CD4-positive, alpha-beta memory T cell (primary cell): ENCODE data around the gene SMIM5. TPM values are rescaled to one million over a fixed set of nuclear protein-coding genes. Genes with fewer than 3 reads are reported as not detected.

ENCODE experiments used
- CTCF ChIA-PET: fragments of 350-600 bp; sonication (Branson Sonifier 250); formaldehyde crosslinking; loops from one replicate; lab custom pipeline; 2021; ENCODE audit warnings: inconsistent platforms; ENCODE audit not compliant: partially characterized antibody; lab: Charles Lee
- POLR2A ChIA-PET: fragments of 350-600 bp; sonication (Branson Sonifier 250); formaldehyde crosslinking; loops from one replicate; lab custom pipeline; 2021; ENCODE audit not compliant: partially characterized antibody; lab: Charles Lee
- DNase-seq, 5 donors: peaks; one replicate each; pipeline versions ENCODE4 v3.0.0 to v3.0.0-alpha.2; 2020 to 2022; ENCODE audit warnings: mixed read lengths in 1 of 5
- H3K27ac ChIP-seq: one replicate; pipeline ENCODE4 v1.7.0; 2013; ENCODE audit warnings: low read depth, low read length
- H3K27me3 ChIP-seq: 2 replicates; pipeline ENCODE4 v1.7.0; 2013; ENCODE audit warnings: mild to moderate bottlenecking, low read length, moderate library complexity; ENCODE audit not compliant: insufficient read depth
- H3K36me3 ChIP-seq: 2 replicates; pipeline ENCODE4 v1.7.0; 2013; ENCODE audit warnings: mild to moderate bottlenecking, low read length, moderate library complexity; ENCODE audit not compliant: insufficient read depth
- H3K4me1 ChIP-seq: 2 replicates; pipeline ENCODE4 v1.7.0; 2013; ENCODE audit warnings: mild to moderate bottlenecking, low read length, moderate library complexity; ENCODE audit not compliant: insufficient read depth
- H3K4me3 ChIP-seq, 2 donors: one replicate each; pipeline ENCODE4 v1.7.0; 2013; ENCODE audit warnings: low read length in 2 of 2, mild to moderate bottlenecking in 1 of 2
- H3K9me3 ChIP-seq, 2 donors: one replicate each; pipeline ENCODE4 v1.7.0; 2013; ENCODE audit warnings: low read length in 2 of 2, control low read depth in 1 of 2; ENCODE audit not compliant: control insufficient read depth in 1 of 2
- H3K27ac Mint-ChIP-seq, 7 donors: one replicate each; pipeline ENCODE4 v1.8.0; 2020 to 2021; ENCODE audit warnings: mixed read lengths in 7 of 7, mild to moderate bottlenecking in 6 of 7, inconsistent platforms in 3 of 7, moderate library complexity in 3 of 7
- H3K27me3 Mint-ChIP-seq, 2 donors: one replicate each; pipeline ENCODE4 v1.8.0; 2020 to 2021; ENCODE audit warnings: mixed read lengths in 2 of 2
- H3K36me3 Mint-ChIP-seq, 2 donors: one replicate each; pipeline ENCODE4 v1.8.0; 2020 to 2021; ENCODE audit warnings: mixed read lengths in 2 of 2, inconsistent platforms in 1 of 2, mild to moderate bottlenecking in 1 of 2
- H3K4me1 Mint-ChIP-seq, 4 donors: one replicate each; pipeline ENCODE4 v1.8.0; 2020 to 2021; ENCODE audit warnings: mixed read lengths in 4 of 4, mild to moderate bottlenecking in 1 of 4
- H3K4me3 Mint-ChIP-seq, 8 donors: one replicate each; pipeline ENCODE4 v1.8.0; 2020 to 2021; ENCODE audit warnings: mixed read lengths in 8 of 8, mild to moderate bottlenecking in 7 of 8, moderate library complexity in 6 of 8, inconsistent platforms in 3 of 8
- H3K9me3 Mint-ChIP-seq, 8 donors: one replicate each; pipeline ENCODE4 v1.8.0; 2020 to 2021; ENCODE audit warnings: mixed read lengths in 8 of 8, mild to moderate bottlenecking in 5 of 8, inconsistent platforms in 3 of 8, moderate library complexity in 1 of 8
- intact Hi-C: fragments of 100-400 bp; cut with micrococcal nuclease; formaldehyde crosslinking; loops from one replicate; pipeline ENCODE4 v1.15.1; 2023
- polyA plus RNA-seq, 2 donors: library from polyadenylated mRNA; unstranded; fragments of 300-500 nt; fragmentation: Illumina TruSeq; gene quantifications; one replicate each; pipeline ENCODE4 v1.2.3, GENCODE V29; 2021
- total RNA-seq, 2 experiments: library from RNA; stranded (reverse); gene quantifications; one replicate each; pipeline ENCODE4 v1.2.3, GENCODE V29; 2021

Gene SMIM5, protein sequence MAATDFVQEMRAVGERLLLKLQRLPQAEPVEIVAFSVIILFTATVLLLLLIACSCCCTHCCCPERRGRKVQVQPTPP
- total RNA-seq (not detected), polyA plus RNA-seq (not detected)

DNA sequence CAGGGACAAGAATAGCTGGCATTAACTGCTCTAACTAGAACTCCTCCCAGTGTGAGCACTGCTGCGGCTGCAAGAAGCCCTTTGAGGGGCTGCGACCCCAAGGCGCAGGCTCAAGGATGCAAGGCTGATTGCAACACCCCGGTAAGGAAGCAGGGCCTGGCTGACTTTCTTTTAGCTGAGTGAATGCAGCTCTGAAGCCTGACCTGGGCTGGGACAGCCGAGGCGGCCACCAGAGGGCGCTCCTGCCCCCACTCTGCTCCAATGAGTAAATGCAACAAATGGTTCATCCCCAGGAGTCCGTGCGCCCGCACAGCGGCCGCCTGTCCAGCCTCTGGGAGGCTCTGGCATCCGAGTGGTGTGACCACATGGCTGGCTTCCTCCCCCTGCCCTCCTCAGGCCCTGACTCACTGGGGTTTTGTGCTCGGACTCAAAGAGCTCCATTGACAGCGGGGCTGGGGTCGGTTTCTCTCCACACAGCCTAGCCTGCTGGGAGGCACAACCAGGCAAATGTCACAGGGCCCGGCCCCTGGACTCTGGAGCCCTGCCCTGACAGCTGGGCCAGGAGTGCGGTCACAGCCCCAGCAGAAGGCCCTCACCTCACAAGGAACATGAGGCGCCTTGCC is at the start of gene SMIM5:
Gene SMIM5, plus strand, starts transcription at position 572 of the 623 bp plus-strand sequence. CDS start 6,768 bp downstream, outside the sequence.
- Histone ChIP-seq H3K27ac (no peak within 1 kb of the TSS), H3K9me3 (no peaks in the 10 kb centered on the region), H3K4me3 (no peak within 1 kb of the TSS), H3K36me3 (no peaks in the 10 kb centered on the region), H3K4me1 (peaks cover 13% of the 10 kb centered on the region), H3K27me3 (no peaks in the 10 kb centered on the region)
- H3K27ac Mint-ChIP-seq: peak within 1 kb of the TSS in 1 of 7 donors; percentile 18
- DNase-seq: peak; percentile 72 to 77 (median 75)
- peaks cover 2 to 13% (median 7%) of the 10 kb centered on the region in 4 donors for H3K4me1 Mint-ChIP-seq
- CTCF ChIA-PET: interaction anchor here (0.5 to 14.0 kb wide), 43 partner anchors 9 to 765 kb away, joined by 3 to 326 read pairs (median 4); partner anchors contain the start of genes RECQL5 and SAP30BP
- POLR2A ChIA-PET: interaction anchor here (0.8 to 1.5 kb wide), 6 partner anchors 9 to 211 kb away, joined by 3 to 7 read pairs (median 4); partner anchors contain the start of genes RECQL5 and UNC13D
- intact Hi-C loops: loop anchor here (1.0 kb wide), 2 partner anchors 117 to 207 kb away; no protein-coding TSS in a partner anchor
- peaks cover 0 to 4% of the 10 kb centered on the region in 2 donors for H3K36me3 Mint-ChIP-seq
- peak within 1 kb of the TSS in 1 of 8 donors; percentile 26 for H3K4me3 Mint-ChIP-seq
- no peaks in the 10 kb centered on the region for H3K27me3 Mint-ChIP-seq
- H3K9me3 Mint-ChIP-seq: no peaks in the 10 kb centered on the region

DNA sequence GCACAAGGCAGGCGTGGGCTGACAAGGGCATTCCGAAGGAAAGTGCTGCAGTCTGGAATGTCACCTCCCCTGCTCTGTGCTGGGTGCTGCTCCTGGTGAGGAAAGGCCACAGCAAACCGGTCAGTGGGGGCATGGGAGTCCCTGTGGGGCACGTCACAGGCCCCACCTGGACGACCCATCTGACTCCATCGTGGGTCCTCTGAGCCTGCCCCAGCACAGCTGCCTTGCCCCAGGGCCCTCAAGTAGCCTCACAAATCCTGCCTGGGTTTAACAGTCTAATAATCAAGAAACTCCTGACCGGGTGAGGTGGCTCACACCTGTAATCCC is 48.4 kb upstream of the SMIM5 start:
- intact Hi-C loops: no loop called here
- CTCF ChIA-PET: interaction anchor here (1.4 kb wide), 1 partner anchor 169 kb away, joined by 5 read pairs; no protein-coding TSS in a partner anchor
- peaks cover 0 to 12% of the 10 kb centered on the region in 2 donors for H3K27me3 Mint-ChIP-seq
- H3K36me3 Mint-ChIP-seq: no peaks in the 10 kb centered on the region
- H3K9me3 Mint-ChIP-seq: peaks cover 0 to 5% (median 0%) of the 10 kb centered on the region in 8 donors
- no peak overlapping the region for H3K4me3 Mint-ChIP-seq
- no peak overlapping the region for H3K4me3 ChIP-seq
- no peak for DNase-seq
- peaks cover 17% of the 10 kb centered on the region for H3K4me1 ChIP-seq
- H3K4me1 Mint-ChIP-seq: peaks cover 5 to 9% (median 7%) of the 10 kb centered on the region in 4 donors
- H3K9me3 ChIP-seq: no peaks in the 10 kb centered on the region
- no peaks in the 10 kb centered on the region for H3K27me3 ChIP-seq
- H3K27ac ChIP-seq: no peak overlapping the region
- POLR2A ChIA-PET: no interaction called here
- no peaks in the 10 kb centered on the region for H3K36me3 ChIP-seq
- peak overlapping the region in 1 of 7 donors; percentile 48 for H3K27ac Mint-ChIP-seq

DNA sequence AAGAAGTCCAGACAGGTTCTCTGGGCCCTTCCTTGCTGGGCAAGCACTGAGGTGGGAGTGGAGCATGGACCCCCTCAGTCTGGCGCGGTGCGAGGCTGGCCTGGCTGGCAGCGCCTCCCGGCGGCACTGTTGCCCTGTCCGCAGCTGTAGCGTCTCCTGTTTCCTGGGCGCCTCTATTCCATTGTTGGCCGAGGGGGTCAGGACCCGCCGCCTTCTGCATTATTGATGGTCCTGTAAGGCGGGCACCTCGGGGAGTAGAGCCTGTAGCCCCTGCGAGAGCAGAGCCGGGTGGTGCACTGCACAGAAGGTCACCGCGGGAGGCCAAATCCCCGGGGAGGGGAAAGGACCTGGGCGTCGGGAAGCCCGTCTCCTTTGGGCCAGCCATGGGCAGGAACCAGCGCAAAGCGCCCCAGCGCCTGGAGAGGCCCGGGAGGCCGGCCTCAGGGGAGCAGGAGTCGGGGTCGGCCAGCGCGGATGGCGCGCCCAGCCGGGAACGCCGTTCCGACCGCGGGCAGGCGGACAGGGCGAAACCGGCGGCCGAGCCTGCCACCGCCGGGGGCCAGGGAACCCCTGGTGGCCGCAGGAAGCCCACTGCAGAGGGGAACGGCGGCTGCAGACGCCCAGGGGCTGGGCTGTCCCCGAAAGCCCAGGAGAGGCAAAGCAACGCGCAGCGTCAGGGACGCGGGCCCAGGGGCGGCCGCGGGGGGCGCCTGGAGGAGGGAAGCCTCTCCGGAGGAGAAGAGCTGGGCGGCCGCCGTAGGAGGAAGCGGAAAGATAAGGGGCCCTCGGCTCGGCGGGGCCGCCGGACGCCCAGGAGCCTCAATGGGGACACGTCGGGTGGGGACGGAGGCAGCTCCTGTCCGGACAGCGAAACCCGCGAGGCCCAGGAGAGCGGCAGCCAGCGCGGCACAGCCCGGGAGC is 45.3 kb upstream of the SMIM5 start, which contains the start of gene MYO15B:
Gene MYO15B, plus strand, starts transcription at position 126 of the 921 bp plus-strand sequence. Its CDS starts 258 bp downstream, at position 384.
- Histone ChIP-seq H3K4me1 (peaks cover 18% of the 10 kb centered on the region), H3K4me3 (peak within 1 kb of the TSS in 1 of 2 donors; percentile 35), H3K36me3 (no peaks in the 10 kb centered on the region), H3K27me3 (no peaks in the 10 kb centered on the region), H3K27ac (peak within 1 kb of the TSS; percentile 10), H3K9me3 (no peaks in the 10 kb centered on the region)
- Mint-ChIP-seq H3K9me3 (peaks cover 0 to 3% (median 0%) of the 10 kb centered on the region in 8 donors), H3K27ac (peak within 1 kb of the TSS in 4 of 7 donors; percentile 29 to 52 (median 48)), H3K36me3 (no peaks in the 10 kb centered on the region), H3K4me1 (peaks cover 0 to 6% (median 3%) of the 10 kb centered on the region in 4 donors), H3K27me3 (peaks cover 0 to 4% of the 10 kb centered on the region in 2 donors), H3K4me3 (peak within 1 kb of the TSS; percentile 36 to 70 (median 52))
- POLR2A ChIA-PET: interaction anchor here (1.0 to 2.3 kb wide), 11 partner anchors 53 to 265 kb away, joined by 3 to 22 read pairs (median 4); partner anchors contain the start of genes LLGL2, TMEM94 and TSEN54
- intact Hi-C loops: loop anchor here (2.0 kb wide), 1 partner anchor 63 kb away; the partner anchor contains the start of gene LLGL2
- DNase-seq: peak in 4 of 5 donors; percentile 34 to 59 (median 46)
- CTCF ChIA-PET: interaction anchor here (0.7 to 1.4 kb wide), 6 partner anchors 9 to 160 kb away, joined by 3 to 5 read pairs (median 4); partner anchors contain the start of gene TSEN54

DNA sequence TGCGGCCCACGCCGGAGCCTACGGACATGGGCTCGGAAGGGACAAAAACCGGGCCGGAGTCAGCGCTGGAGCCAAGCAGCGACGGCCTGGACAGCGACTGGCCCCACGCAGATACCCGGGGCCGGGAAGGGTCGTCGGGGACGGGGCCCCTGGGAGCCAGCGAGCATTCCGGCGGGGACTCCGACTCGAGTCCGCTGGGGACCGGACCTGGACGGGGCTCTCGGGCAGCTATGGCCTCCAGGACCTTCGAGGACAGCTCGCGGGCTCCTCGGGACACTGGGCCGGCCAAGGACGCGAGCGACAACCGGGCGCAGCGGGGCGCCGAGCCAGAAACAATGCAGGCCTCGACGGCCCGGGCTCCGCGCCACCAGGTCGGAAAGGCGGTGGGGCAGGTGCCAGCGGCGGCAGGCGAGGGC is 44.6 kb upstream of the SMIM5 start:
- Mint-ChIP-seq H3K4me3 (peak overlapping the region in 3 of 8 donors; percentile 46 to 70 (median 48)), H3K9me3 (peaks cover 0 to 3% (median 0%) of the 10 kb centered on the region in 8 donors), H3K36me3 (no peaks in the 10 kb centered on the region), H3K4me1 (peaks cover 0 to 6% (median 3%) of the 10 kb centered on the region in 4 donors), H3K27ac (no peak overlapping the region), H3K27me3 (peaks cover 0 to 4% of the 10 kb centered on the region in 2 donors)
- H3K27ac ChIP-seq: peak overlapping the region; percentile 10
- peaks cover 18% of the 10 kb centered on the region for H3K4me1 ChIP-seq
- POLR2A ChIA-PET: interaction anchor here (1.0 to 2.3 kb wide), 11 partner anchors 53 to 266 kb away, joined by 3 to 22 read pairs (median 4); partner anchors contain the start of genes LLGL2, TMEM94 and TSEN54
- H3K36me3 ChIP-seq: no peaks in the 10 kb centered on the region
- intact Hi-C loops: loop anchor here (1.0 to 2.0 kb wide), 3 partner anchors 64 to 162 kb away; partner anchors contain the start of genes LLGL2 and TSEN54
- DNase-seq: no peak
- peak overlapping the region in 1 of 2 donors; percentile 35 for H3K4me3 ChIP-seq
- H3K27me3 ChIP-seq: no peaks in the 10 kb centered on the region
- no peaks in the 10 kb centered on the region for H3K9me3 ChIP-seq
- CTCF ChIA-PET: interaction anchor here (0.7 to 1.4 kb wide), 6 partner anchors 10 to 161 kb away, joined by 3 to 5 read pairs (median 4); partner anchors contain the start of gene TSEN54

DNA sequence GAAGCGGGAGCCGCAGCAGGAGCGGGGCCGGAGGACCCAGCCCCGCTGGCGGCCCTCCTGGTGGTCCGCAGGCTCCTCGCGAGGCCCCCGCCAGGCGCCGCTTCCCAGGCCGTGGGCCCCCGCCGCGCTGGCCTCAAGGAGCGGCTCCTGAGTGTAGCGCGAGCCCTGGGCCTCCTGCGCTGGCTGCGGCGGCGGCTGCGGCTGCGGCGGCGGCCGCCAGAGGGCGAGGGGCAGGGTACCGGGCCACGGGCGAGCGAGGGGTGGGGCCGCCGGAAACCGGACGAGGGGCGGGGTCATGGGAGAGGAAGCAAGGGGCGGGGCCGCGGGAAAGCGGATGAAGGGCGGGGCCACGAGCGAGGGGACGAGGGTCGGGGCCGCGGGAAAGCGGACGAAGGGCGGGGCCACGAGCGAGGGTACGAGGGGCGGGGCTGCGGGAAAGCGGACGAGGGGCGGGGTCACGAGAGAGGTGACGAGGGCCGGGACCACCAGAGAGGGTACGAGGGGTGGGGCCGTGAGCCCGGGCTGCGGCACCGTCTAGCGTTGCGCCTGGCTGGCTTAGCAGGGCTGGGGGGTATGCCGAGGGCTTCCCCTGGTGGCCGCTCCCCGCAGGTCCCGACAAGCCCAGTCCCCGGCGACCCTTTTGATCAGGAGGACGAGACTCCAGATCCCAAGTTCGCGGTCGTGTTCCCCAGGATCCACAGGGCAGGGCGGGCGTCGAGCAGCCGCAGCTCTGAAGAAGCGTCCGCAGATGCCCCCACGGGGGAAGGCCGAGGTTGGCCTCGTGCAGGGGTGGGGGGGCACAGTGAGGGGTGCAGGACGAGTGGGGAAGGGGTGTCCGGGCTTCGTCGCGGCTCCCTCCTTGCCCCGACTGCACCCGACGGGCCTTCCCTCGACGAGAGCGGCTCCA is 44.0 kb upstream of the SMIM5 start:
- CTCF ChIA-PET: interaction anchor here (0.7 to 3.4 kb wide), 11 partner anchors 10 to 161 kb away, joined by 3 to 23 read pairs (median 5); partner anchors contain the start of gene TSEN54
- POLR2A ChIA-PET: interaction anchor here (1.0 to 2.3 kb wide), 13 partner anchors 54 to 266 kb away, joined by 3 to 22 read pairs (median 4); partner anchors contain the start of genes LLGL2, TMEM94, TSEN54 and WBP2
- H3K4me3 ChIP-seq: peak overlapping the region in 1 of 2 donors; percentile 41
- H3K4me1 ChIP-seq: peaks cover 18% of the 10 kb centered on the region
- DNase-seq: peak; percentile 85 to 93 (median 92)
- no peaks in the 10 kb centered on the region for H3K36me3 ChIP-seq
- no peaks in the 10 kb centered on the region for H3K9me3 ChIP-seq
- no peak overlapping the region for H3K27ac ChIP-seq
- no peaks in the 10 kb centered on the region for H3K27me3 ChIP-seq
- intact Hi-C loops: loop anchor here (1.0 to 2.0 kb wide), 3 partner anchors 64 to 163 kb away; partner anchors contain the start of genes LLGL2 and TSEN54
- Mint-ChIP-seq H3K27ac (peak overlapping the region in 5 of 7 donors; percentile 57 to 88 (median 86)), H3K36me3 (no peaks in the 10 kb centered on the region), H3K27me3 (peaks cover 0 to 4% of the 10 kb centered on the region in 2 donors), H3K4me3 (peak overlapping the region; percentile 68 to 83 (median 78)), H3K4me1 (peaks cover 0 to 6% (median 3%) of the 10 kb centered on the region in 4 donors), H3K9me3 (peaks cover 0 to 3% (median 0%) of the 10 kb centered on the region in 8 donors)
